ENCODE results near the gene PTPN9.
"Not testable (repeated sequence)": the region's sequence is repeated elsewhere in the genome, so short reads cannot be mapped to it uniquely, and the experiment has no call there.

The PTPN9 gene

GRCh38 chr15:75578948-75579920 is at the start of gene PTPN9:
Gene PTPN9 (minus strand): TSS chr15:75579315. CDS start chr15:75578776, 539 bp downstream.
- DNase-seq, result peak; percentile 93

- peak; percentile 98 for DNase-seq
Observed at GRCh38 chr15:75625542-75626347, 46.6 kb upstream of the PTPN9 start, which contains the start of gene SNUPN. Gene SNUPN (minus strand): TSS chr15:75625725. CDS start chr15:75621051, 4,674 bp downstream.

- no peak for DNase-seq
Observed at GRCh38 chr15:75622505-75622904, 43.4 kb upstream of the PTPN9 start.

- DNase-seq, result no peak
Observed at GRCh38 chr15:75620841-75621391, 41.8 kb upstream of the PTPN9 start.

GRCh38 chr15:75620058-75620820 is 41.1 kb upstream of the PTPN9 start:
- no peak for DNase-seq

- DNase-seq, result no peak
Observed at GRCh38 chr15:75616766-75617165, 37.7 kb upstream of the PTPN9 start.

GRCh38 chr15:75606711-75607699 is 27.9 kb upstream of the PTPN9 start:
- DNase-seq, result no peak

GRCh38 chr15:75606026-75606425 is 26.9 kb upstream of the PTPN9 start:
- DNase-seq, result no peak

- DNase-seq, result no peak
Observed at GRCh38 chr15:75599401-75599800, 20.3 kb upstream of the PTPN9 start.

- no peak for DNase-seq
Observed at GRCh38 chr15:75598361-75598760, 19.2 kb upstream of the PTPN9 start.

GRCh38 chr15:75597667-75598341 is 18.7 kb upstream of the PTPN9 start:
- DNase-seq, result no peak

- no peak for DNase-seq
Observed at GRCh38 chr15:75596703-75597345, 17.7 kb upstream of the PTPN9 start.

- DNase-seq, result no peak
Observed at GRCh38 chr15:75594276-75594675, 15.2 kb upstream of the PTPN9 start.

- no peak for DNase-seq
Observed at GRCh38 chr15:75591655-75592364, 12.7 kb upstream of the PTPN9 start.

GRCh38 chr15:75590239-75590638 is 11.1 kb upstream of the PTPN9 start:
- no peak for DNase-seq

GRCh38 chr15:75589071-75589470 is 10.0 kb upstream of the PTPN9 start:
- DNase-seq, result no peak

GRCh38 chr15:75586422-75586821 is 7.3 kb upstream of the PTPN9 start:
- DNase-seq, result not testable (repeated sequence)

GRCh38 chr15:75584121-75584520 is 5.0 kb upstream of the PTPN9 start:
- no peak for DNase-seq

- no peak for DNase-seq
Observed at GRCh38 chr15:75583701-75584100, 4.6 kb upstream of the PTPN9 start.
